ENCODE measurements around the gene GSK3A. TPM values are rescaled to one million over a fixed set of nuclear protein-coding genes. Genes with fewer than 3 reads are reported as not detected.
A peak's percentile ranks its signal among the peaks of the same experiment; 100 is the strongest.

Gene GSK3A
- total and polyA plus RNA-seq, 8 donors = 5.8 to 77.2 (median 30.2) TPM

DNA sequence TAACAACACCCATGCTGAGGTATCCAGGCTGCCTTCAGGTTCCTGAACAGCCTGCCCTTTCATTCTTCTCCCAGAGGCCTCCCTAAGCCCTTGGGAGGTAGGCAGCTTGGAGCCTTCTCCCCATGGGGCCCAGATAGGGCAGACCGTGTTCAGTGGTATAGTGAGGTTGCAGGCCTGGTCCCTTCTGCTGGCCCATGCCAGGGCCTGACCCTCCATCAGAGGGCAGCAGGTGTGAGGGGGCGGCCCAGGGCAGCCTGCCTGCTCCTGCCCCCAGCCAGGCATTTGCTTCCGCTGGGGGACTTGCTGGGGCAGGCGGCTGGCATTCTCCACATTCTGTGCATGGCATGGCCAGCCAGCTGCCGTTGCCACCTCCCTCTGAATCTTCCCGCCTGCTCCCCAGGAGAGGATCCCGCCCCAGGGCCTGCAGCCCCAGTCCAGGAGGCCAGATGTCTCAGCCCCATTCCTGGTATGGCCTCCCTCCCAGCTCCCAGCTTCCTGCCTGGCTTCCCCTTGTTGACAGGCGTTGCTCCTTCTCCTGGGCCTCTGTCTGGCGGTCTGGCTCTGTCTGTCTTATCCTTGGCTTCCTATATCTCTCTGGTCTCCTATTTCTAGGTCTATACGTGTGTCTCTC lies 35.5 kb upstream of the GSK3A start:
- no peaks in the 10 kb centered on the region for H3K27me3 ChIP-seq
- WGBS, 5 donors = 29 to 37% (median 36%) methylated on average over 8 to 10 of the region's 10 CpGs
- peak in 1 of 2 donors; percentile 68 for DNase-seq
- H3K27ac ChIP-seq = peak overlapping the region; percentile 3 to 100 (median 95)
- no peaks in the 10 kb centered on the region for H3K9me3 ChIP-seq
- intact Hi-C loops (cut with DNase I; ENCODE audit: low total_unique reads) = no loop called here
- peaks cover 18 to 32% (median 30%) of the 10 kb centered on the region in 4 donors for H3K36me3 ChIP-seq
- H3K4me3 ChIP-seq = peak overlapping the region in 1 of 4 donors; percentile 13
- no peak for TF ChIP-seq POLR2A (IDR thresholded peaks at IDR 0.05)
- TF ChIP-seq POLR2AphosphoS5 (IDR thresholded peaks at IDR 0.05) = no peak
- TF ChIP-seq, protein P1, sequence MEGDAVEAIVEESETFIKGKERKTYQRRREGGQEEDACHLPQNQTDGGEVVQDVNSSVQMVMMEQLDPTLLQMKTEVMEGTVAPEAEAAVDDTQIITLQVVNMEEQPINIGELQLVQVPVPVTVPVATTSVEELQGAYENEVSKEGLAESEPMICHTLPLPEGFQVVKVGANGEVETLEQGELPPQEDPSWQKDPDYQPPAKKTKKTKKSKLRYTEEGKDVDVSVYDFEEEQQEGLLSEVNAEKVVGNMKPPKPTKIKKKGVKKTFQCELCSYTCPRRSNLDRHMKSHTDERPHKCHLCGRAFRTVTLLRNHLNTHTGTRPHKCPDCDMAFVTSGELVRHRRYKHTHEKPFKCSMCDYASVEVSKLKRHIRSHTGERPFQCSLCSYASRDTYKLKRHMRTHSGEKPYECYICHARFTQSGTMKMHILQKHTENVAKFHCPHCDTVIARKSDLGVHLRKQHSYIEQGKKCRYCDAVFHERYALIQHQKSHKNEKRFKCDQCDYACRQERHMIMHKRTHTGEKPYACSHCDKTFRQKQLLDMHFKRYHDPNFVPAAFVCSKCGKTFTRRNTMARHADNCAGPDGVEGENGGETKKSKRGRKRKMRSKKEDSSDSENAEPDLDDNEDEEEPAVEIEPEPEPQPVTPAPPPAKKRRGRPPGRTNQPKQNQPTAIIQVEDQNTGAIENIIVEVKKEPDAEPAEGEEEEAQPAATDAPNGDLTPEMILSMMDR (IDR thresholded peaks at IDR 0.05) = no peak
- TF ChIP-seq EP300 (IDR thresholded peaks at IDR 0.05) = no peak
- peaks cover 64 to 95% (median 88%) of the 10 kb centered on the region in 4 donors for H3K4me1 ChIP-seq

DNA sequence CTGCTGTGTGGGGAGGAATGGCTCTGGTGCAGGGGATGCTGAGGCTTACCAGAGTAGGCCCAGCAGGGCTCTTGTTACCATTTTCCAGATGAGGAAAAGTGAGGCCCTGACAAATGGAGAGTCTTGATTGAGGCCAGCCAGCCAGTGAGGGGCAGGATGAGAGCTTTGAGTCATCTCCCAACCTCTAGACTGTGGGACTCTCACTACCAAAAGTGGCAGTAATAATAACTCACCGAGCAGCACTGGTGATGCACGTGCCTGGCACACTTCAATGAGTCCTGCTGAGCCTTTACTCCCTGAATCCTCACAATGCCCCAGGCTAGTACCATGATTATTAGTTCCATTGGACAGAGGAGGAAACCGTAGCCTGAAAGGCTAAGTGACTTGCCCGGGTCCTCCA lies 34.4 kb upstream of the GSK3A start:
- Histone ChIP-seq H3K27ac (peak overlapping the region in 4 of 5 donors; percentile 94 to 100 (median 96)), H3K4me1 (peaks cover 53 to 89% (median 81%) of the 10 kb centered on the region in 4 donors), H3K9me3 (no peaks in the 10 kb centered on the region), H3K36me3 (peaks cover 29 to 43% (median 41%) of the 10 kb centered on the region in 4 donors), H3K27me3 (no peaks in the 10 kb centered on the region), H3K4me3 (no peak overlapping the region)
- TF ChIP-seq, protein P1 (IDR thresholded peaks at IDR 0.05) = no peak
- no peak for TF ChIP-seq POLR2AphosphoS5 (IDR thresholded peaks at IDR 0.05)
- no peak for DNase-seq
- WGBS, 5 donors = 62 to 87% (median 78%) methylated on average over 4 of the region's 4 CpGs
- intact Hi-C loops (cut with DNase I; ENCODE audit: low total_unique reads) = no loop called here

DNA sequence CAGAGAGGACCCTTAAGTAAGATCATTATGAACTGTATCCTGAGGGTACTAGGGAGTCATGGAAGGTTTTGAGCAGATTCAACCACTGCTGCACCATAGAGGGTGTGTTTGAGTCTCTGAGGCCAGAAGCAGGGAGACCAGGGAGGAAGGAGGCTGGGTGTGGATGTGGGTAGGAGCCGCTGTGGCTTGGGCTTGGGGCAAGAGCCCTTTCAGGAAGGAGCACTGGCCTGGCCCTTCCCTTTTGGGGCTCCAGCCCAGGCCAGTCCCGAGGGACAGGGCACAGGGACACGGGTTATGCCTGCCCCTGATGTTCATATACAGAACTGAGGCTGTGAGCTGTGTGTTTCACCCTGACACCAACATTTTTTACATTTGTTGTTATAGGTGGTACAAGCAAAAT lies 33.9 kb upstream of the GSK3A start:
- TF ChIP-seq POLR2A (IDR thresholded peaks at IDR 0.05) (no peak), EP300 (IDR thresholded peaks at IDR 0.05) (no peak), POLR2AphosphoS5 (IDR thresholded peaks at IDR 0.05) (no peak)
- TF ChIP-seq, protein P1 (IDR thresholded peaks at IDR 0.05) = no peak
- no peak overlapping the region for H3K4me3 ChIP-seq
- H3K9me3 ChIP-seq = no peaks in the 10 kb centered on the region
- no peak for DNase-seq
- no peaks in the 10 kb centered on the region for H3K27me3 ChIP-seq
- intact Hi-C loops (cut with DNase I; ENCODE audit: low total_unique reads) = no loop called here
- H3K27ac ChIP-seq = peak overlapping the region in 4 of 5 donors; percentile 37 to 100 (median 96)
- peaks cover 49 to 89% (median 80%) of the 10 kb centered on the region in 4 donors for H3K4me1 ChIP-seq
- H3K36me3 ChIP-seq = peaks cover 30 to 47% (median 44%) of the 10 kb centered on the region in 4 donors
- WGBS, 5 donors = 40 to 73% (median 68%) methylated on average over 3 of the region's 3 CpGs

DNA sequence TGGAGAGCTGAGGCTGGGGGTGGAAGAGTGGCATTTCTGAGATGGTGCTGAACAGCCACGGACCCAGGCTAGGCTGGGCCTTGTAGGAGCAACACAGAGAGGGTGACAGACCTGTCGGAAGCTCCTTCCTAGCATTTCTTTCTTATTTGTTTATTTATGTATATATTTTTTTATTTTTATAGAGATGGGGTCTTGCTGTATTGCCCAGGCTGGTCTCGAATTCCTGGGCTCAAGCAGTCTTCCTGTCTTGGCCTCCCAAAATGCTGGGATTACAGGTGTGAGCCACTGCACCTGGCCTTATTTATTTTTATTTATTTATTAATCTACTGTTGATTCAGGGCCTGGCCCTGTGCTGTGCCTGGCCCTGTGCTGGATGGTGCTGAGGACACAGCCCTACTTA lies 33.1 kb upstream of the GSK3A start:
- 77 to 93% (median 87%) methylated on average over 3 of the region's 3 CpGs for WGBS, 5 donors
- TF ChIP-seq, protein P1 (IDR thresholded peaks at IDR 0.05) = no peak
- H3K27me3 ChIP-seq = no peaks in the 10 kb centered on the region
- peak overlapping the region in 3 of 5 donors; percentile 4 to 98 (median 25) for H3K27ac ChIP-seq
- H3K9me3 ChIP-seq = no peaks in the 10 kb centered on the region
- intact Hi-C loops (cut with DNase I; ENCODE audit: low total_unique reads) = no loop called here
- H3K36me3 ChIP-seq = peaks cover 30 to 47% (median 44%) of the 10 kb centered on the region in 4 donors
- peaks cover 51 to 89% (median 80%) of the 10 kb centered on the region in 4 donors for H3K4me1 ChIP-seq
- no peak for DNase-seq
- no peak overlapping the region for H3K4me3 ChIP-seq
